Astrocyte of the spinal cord (primary cell): Measurements from ENCODE around the gene CLEC18A.

ENCODE experiments used
- DNase-seq: peaks from one replicate; pipeline ENCODE4 v3.0.0; 2011; ENCODE audit warnings: low read depth, low spot score
- H3K4me3 ChIP-seq: 2 replicates; pipeline ENCODE4 v1.5.1; 2011; ENCODE audit warnings: low read depth, mild to moderate bottlenecking, low read length, moderate library complexity
- in situ Hi-C: cut with HindIII; loops from 2 replicates; pipeline ENCODE4 v1.10.0; 2017; ENCODE audit warnings: low sequenced_read_pairs
- TF ChIP-seq, protein P1 (sequence below): IDR thresholded peaks from 2 replicates; pipeline ENCODE4 v1.5.1; 2012; ENCODE audit warnings: low read depth, mild to moderate bottlenecking, low read length, inconsistent platforms

Gene CLEC18A

DNA sequence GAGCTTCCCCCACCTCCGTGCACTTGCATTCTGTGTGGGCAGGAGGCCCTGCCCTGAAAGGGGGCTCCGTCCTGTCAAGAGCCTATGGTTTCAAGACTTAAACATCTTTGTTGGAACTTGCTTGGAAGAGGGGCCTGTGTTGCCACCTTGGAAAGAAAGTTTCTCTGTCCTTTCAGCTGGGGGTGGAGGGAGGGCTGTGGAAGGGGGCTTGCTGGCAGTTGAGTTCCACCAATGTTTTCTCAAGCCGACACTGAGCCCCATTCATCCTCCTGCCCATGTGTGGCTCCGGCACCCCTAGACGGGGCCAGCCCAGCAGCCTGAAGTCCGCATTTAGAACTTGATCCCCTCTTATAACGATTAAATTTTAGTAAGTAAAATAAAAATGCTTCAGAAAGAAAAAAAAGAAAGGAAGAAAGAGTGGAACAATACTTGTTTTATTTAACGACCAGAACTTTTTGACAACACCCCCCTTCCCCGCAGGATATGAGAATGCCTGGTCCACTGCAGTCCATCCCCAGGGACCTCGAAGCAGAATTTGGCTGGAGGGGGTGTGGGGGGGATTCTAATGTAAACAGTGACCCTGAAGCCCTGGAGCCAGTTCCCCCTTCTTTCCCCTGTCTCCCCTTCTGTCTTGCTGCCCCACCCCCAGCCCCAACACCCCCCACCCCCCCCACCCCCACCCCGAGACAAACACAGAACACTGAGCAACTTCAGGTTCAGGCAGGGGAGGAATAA is 26.9 kb upstream of the CLEC18A start:
- in situ Hi-C loops, result no loop called here
- TF ChIP-seq, protein P1, sequence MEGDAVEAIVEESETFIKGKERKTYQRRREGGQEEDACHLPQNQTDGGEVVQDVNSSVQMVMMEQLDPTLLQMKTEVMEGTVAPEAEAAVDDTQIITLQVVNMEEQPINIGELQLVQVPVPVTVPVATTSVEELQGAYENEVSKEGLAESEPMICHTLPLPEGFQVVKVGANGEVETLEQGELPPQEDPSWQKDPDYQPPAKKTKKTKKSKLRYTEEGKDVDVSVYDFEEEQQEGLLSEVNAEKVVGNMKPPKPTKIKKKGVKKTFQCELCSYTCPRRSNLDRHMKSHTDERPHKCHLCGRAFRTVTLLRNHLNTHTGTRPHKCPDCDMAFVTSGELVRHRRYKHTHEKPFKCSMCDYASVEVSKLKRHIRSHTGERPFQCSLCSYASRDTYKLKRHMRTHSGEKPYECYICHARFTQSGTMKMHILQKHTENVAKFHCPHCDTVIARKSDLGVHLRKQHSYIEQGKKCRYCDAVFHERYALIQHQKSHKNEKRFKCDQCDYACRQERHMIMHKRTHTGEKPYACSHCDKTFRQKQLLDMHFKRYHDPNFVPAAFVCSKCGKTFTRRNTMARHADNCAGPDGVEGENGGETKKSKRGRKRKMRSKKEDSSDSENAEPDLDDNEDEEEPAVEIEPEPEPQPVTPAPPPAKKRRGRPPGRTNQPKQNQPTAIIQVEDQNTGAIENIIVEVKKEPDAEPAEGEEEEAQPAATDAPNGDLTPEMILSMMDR, result no peak
- no peak overlapping the region for H3K4me3 ChIP-seq
- no peak for DNase-seq

DNA sequence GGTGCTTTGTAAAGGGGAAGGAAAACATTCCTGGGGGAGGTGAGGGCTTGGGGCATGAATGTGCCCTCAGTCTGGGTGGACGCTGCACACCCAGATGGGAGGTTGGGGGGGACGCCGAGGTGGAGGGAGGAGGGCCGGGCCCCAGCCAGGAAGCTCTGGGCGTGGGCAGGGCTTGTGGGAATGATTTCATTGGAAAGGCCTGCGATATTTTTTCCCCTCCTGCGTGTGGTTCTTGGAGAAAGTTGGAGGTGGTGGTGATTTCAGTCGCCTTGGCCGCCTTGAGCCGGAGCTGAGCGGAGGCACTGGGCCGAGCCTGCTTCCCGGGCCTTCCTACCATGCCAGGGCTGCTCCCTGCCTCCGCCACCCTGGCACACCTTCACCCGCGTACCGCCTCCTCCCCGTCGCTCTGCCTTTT is 26.4 kb upstream of the CLEC18A start:
- in situ Hi-C loops, result no loop called here
- TF ChIP-seq, protein P1, result no peak
- H3K4me3 ChIP-seq, result no peak overlapping the region
- peak; percentile 75 for DNase-seq

DNA sequence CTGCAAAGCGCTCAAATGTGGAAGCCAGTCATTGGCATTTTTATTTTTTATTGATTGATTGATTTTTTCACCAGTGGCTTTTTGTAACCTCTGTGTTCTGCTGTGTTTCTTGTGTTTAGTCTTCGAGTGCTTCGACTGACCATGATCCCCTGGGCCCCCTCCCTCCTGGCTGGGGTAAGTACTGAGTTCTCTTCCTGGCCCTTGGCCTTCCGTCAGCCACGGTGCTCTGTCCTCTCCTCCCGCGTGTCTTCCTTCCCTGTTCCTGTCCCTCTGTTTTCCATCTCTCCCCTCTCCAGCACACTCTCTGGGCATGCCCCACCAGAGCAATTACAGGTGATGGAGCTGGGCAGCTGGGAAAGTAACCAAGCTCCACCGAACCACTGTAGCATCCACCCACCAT is 25.8 kb upstream of the CLEC18A start:
- in situ Hi-C loops, result no loop called here
- H3K4me3 ChIP-seq, result no peak overlapping the region
- TF ChIP-seq, protein P1, result no peak

DNA sequence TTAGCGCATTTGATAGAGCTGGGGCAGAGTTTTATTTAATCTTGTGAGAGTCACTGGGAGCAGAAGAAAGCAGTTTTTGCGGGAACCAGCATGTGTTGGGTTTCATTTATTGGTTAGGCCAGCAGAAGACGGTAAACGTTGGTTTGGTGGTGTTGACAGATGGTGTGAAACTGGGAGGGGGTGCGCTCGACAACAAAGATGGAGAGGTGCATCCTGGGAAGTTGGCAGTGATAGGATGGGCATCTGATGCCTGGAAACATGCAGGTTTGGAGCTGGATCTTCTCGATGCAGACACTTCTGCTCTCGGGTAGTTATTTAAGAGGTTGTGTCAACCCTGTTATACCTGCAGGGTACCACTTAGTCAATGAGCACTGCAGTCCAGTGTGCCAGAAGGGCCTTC is 24.9 kb upstream of the CLEC18A start:
- no peak overlapping the region for H3K4me3 ChIP-seq
- in situ Hi-C loops, result no loop called here
- no peak for DNase-seq
- TF ChIP-seq, protein P1, result no peak

More for the DNA sequence above, 25.8 kb upstream of the CLEC18A start:
- DNase-seq, result no peak

DNA sequence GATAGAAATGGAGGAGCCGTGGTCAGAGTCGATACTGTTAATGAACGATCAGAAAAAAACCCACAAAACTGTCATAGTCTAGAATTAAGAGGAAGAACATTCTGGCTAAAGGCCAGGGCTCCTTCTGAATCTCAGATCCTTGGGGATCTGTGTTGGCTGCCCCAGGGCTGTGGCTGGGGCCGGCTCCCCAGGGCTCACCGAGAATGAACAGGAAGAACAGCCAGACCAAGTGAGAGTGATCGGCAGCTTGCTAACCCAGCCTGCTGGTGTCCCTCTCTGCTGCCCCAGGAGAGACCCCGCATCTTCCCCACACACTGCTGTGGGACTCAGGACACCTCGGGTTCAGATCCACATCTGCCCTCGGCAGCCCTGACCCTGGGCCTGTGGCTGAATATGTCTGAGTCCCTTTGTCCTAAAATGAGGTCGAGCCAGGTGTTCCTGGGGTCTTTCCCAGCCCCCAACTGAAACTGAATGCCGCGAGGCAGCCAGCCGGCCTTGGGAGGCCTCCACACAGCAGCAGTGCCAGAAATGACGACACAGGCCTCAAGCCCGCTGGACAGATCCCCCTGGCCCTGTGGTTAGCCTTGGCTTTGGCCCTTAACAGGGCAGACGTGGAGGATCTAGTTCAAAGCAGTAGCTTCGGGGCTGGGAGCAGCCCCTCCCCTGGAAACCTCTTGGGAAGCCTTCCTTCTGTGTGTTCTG is 23.9 kb upstream of the CLEC18A start:
- no peak overlapping the region for H3K4me3 ChIP-seq
- in situ Hi-C loops, result no loop called here
- DNase-seq, result peak; percentile 76
- TF ChIP-seq, protein P1, result no peak

DNA sequence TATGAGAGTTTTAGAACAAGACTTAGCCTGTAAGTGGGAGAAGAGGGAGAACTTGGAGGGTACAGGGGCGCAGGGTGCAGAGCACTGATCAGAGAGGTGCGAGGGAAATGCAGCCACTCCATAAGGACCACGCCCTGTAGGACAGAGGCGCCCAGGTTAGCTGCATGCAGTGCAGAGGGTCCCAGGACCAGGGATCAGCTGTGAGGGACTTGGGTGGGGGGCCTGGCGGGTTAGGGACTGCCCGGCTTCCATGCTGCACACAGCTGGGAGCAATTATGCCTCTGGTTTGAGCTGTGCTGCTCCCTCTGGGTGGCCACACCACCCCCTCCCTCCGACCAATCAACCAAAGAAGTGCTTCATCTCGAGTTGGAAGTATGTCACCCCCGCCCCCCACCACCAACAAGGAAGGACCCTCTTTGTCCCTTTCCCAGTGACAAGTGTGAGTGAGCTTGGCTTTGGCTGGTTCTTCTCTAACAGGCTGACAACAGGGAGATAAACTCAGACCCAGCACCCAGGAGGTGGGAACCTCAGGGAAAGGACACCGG is 22.2 kb upstream of the CLEC18A start:
- in situ Hi-C loops, result no loop called here
- no peak overlapping the region for H3K4me3 ChIP-seq
- TF ChIP-seq, protein P1, result no peak
- no peak for DNase-seq
